HK-2 (cell line): ENCODE measurements around the gene ZNF644.
A peak's percentile ranks its signal among the peaks of the same experiment; 100 is the strongest.

ENCODE experiments used
- DNase-seq: peaks from one replicate; pipeline ENCODE4 v3.0.0-alpha.2; 2018; ENCODE audit not compliant: unreplicated experiment

ZNF644 gene

DNA sequence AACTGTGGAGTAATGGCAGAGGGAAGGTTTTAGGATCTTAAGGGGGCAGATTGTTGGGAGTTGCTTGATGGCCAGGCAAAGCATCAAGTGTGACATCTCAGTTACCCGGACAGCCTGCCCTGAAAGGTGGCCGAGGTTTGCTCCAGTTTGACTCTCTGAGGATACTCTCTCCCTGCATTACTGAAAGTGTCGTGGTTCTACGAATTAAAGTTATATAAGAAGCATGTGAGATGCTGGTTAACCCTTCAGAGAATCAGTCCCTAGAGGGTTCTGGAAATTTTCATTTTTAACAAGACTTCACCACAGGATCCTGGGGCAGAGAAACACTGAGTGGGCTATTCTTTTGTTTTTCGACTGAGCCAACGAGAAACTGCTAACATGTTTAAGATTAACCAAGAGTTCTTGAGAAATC, 689 bp upstream of the ZNF644 start:
- no peak for DNase-seq

DNA sequence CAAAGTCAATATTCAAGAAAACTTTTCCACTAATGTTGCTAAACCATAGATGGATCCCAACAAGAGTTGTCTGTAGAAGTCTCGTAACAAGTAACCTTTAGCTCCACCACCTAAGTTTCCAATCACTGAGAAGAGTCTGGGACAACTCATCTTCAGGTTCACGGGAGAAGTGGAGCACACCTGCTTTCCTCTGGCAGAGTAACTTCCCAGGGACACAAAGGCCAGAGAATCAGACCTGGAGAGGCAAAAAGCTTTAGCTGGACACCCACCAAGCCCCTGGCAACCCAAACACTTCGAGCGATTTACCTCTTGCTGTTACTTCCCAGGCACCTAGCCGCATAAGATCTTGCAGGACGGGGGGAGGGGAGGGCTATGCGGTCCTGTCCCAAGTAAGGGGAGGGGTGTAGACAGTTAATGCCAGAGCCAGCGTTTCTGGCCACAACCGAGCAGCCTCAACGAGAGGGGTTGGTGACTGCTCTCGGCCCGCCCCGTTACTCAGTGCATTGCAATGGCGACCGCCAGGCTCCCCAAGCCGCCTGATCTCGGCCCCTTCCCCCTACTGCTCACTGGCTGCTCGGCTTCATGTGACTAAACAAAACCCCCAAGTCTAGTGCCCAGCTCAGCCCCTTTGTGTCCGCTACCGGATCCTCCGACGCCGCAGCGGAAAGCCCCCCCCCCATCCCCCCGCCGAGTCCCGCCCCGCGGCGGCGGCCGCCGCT, 709 bp downstream of the ZNF644 start:
- peak; percentile 83 for DNase-seq

DNA sequence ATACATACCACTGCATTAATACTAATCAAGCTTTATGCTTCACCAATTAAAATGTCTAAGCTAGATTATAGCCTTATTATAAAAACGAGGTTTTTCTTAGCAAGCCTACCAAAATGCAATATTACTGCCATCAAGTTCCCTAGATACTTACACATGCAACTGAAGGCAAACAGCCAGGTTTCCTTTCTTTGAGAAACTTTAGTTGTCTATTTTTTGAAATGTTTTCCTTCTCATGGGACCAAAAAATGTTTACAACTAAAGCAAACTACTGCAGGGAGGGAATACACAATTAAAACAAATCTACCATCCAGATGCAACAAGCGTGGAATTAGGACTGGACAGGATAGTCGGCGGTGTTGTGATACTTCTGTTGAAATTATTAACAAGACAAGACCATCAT, 1.3 kb downstream of the ZNF644 start:
- DNase-seq, result no peak

DNA sequence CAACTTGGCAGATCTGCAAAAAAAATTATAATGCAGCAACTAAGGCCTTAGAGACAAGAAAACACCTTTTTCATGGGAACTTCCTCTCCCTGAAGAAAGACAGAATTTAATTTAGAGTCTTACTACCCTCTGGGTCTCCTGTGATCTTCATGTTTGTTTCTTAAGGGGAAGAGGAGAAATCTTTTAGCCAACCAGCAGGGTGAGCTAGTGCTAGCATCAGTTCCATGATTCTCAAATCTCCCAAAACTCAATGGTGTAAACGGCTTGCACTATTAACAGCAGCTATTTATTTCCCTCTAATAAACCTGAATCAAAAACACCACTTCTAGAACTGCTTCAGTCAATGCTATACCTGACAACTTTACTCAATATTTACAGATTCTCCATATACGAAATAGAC, 3.8 kb downstream of the ZNF644 start:
- no peak for DNase-seq

- DNase-seq, result no peak
Observed at GRCh38 chr1:91015794-91016550, 5.9 kb downstream of the ZNF644 start.

DNA sequence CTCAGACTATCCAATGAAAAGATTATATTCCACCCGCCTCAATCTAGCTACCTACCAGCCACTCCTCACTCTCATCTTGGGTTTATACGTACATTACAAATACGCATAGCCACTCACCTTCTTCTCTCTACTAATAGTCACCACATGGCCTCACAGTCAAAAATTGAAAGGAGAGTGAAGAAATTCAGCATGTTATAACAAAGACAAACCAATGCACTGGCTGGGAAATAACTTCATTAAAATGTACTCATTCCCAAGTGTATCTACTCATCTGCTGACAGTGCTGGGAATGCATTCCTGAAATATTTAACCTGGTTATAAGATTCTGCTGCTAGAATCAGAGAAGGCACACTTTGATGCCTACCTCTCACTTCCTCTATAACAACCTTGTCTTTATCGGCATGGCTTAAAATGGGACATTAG, 6.5 kb downstream of the ZNF644 start:
- no peak for DNase-seq

GRCh38 chr1:91014475-91014874, 7.4 kb downstream of the ZNF644 start:
- no peak for DNase-seq

GRCh38 chr1:91013302-91013701, 8.5 kb downstream of the ZNF644 start:
- DNase-seq, result no peak

- DNase-seq, result no peak
Observed at GRCh38 chr1:91012196-91012595, 9.6 kb downstream of the ZNF644 start.

DNA sequence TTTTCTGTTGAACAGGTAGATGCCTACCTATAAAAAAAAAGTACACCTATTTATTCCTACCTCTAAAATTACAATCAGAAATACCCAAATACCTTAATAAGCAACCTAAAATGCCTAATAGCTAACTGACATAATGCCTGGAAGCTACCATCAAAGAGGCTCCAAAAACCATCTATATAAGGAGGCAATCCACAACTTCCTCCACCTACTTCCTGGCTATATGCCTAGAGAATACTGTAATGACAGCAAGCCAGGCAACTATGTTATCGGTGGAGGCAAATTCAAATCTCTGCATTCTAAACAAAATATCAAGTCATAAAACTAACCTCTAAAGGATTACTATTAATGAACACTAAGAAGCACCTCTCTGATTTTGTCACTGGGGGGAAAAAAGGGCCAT, 10.1 kb downstream of the ZNF644 start:
- DNase-seq, result no peak

- no peak for DNase-seq
Observed at GRCh38 chr1:91007827-91008226, 14.0 kb downstream of the ZNF644 start.

- DNase-seq, result no peak
Observed at GRCh38 chr1:91007092-91007491, 14.7 kb downstream of the ZNF644 start.

GRCh38 chr1:91006113-91006908, 15.5 kb downstream of the ZNF644 start:
- no peak for DNase-seq

DNA sequence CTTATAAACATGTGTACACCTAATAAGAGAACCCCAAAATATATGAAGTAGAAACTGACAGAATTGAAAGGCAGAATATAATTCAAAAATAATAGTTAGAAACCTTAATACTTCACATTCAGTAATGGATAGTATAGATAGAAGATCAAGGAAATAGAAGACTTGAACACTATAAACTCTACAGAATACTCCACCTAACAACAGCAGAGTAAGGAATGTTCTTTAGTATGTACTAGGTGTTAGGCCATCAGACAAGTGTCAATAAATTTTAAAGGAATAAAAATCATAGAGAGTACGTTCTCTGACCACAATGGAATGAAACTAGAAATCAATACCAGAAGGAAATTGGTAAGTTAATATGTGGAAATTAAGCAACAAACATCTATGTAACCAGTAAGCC, 16.6 kb downstream of the ZNF644 start:
- DNase-seq, result no peak

DNA sequence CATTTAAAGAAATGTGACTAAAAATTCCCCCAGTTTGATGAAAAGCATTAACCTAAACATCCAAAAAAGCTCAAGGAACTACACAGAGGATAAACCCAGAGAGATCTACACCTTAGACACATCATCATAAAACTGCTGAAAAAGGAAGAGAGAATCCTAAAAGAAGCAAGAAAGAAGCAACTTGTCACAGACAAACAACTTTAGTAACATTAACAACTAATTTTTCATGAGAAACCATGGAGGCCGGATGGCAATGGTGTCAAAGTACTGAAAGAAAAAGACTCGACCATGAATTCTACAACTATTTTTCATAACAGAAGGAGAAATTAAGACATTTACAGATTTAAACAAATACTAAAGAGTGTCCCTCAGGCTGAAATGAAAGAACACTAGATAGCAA, 17.7 kb downstream of the ZNF644 start:
- no peak for DNase-seq

GRCh38 chr1:90996742-90997413, 25.0 kb downstream of the ZNF644 start:
- no peak for DNase-seq

GRCh38 chr1:90995311-90995894, 26.4 kb downstream of the ZNF644 start:
- no peak for DNase-seq

DNA sequence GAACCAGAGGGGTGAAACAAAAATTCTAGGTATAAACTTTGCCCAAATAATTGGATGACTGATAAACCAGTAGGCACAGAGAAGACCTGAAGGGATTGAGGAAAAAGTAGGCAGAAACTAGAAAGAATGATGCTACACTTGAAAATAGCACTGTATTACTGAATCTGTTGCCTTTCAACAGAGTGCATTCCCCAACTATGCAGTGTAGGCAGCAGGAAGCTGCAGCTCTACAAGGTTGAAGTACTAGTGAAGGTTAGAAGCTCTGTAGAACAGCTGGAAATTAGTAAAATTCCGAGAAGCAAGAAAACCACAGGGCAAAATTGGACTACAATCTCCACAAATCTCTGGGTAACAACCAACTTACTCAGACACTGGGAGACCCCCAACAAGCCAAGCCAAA, 27.4 kb downstream of the ZNF644 start:
- DNase-seq, result no peak

DNA sequence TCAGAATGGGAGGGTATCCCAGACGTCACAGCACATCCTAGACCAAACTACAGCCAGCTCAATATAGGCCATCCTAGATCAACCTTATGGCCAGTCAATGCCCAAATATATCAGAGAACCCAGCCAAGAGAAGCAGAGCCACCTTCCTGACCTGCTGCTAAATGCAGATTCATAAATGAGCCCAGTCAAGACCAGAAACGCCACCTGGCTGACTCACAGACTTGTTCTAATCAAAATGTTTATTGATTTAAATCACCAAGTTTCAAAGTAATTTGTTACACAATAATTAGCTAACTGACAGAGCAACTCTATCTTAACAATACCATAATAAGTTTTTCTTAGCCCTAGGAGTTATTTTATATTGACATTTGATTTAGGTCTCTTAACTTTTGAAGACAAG, 28.6 kb downstream of the ZNF644 start:
- DNase-seq, result no peak

GRCh38 chr1:90990779-90991178, 31.1 kb downstream of the ZNF644 start:
- DNase-seq, result no peak

GRCh38 chr1:90989990-90990389, 31.8 kb downstream of the ZNF644 start:
- DNase-seq, result no peak

- DNase-seq, result no peak
Observed at GRCh38 chr1:90989302-90989701, 32.5 kb downstream of the ZNF644 start.
